Lung (tissue), 12 donors: ENCODE data around the gene CD300E. TPM values are rescaled to one million over a fixed set of nuclear protein-coding genes. Genes with fewer than 3 reads are reported as not detected.

Experiments used
- ATAC-seq: fragments of 200-7000 bp; cut with Tn5 transposase; one replicate; pipeline ENCODE4 v1.9.1; 2020; ENCODE audit warnings: moderate number of reproducible peaks; ENCODE audit not compliant: insufficient read depth, low FRiP score
- DNase-seq, 3 donors: peaks; one replicate each; pipeline ENCODE4 v3.0.0-alpha.2; 2013 to 2017
- H3K27ac ChIP-seq, 2 donors: one replicate each; pipeline ENCODE4 v1.5.1; 2013; ENCODE audit warnings: mild to moderate bottlenecking in 2 of 2, moderate library complexity in 2 of 2, control low read depth in 1 of 2, inconsistent platforms in 1 of 2, low read depth in 1 of 2, low read length in 1 of 2
- H3K27me3 ChIP-seq, 3 donors: one replicate each; pipeline ENCODE4 v1.5.1; 2013; ENCODE audit warnings: low read length in 2 of 3; ENCODE audit not compliant: control insufficient read depth in 3 of 3, insufficient read depth in 3 of 3
- H3K36me3 ChIP-seq, 4 donors: one replicate each; pipeline ENCODE4 v1.5.1; 2013; ENCODE audit warnings: low read length in 4 of 4, mild to moderate bottlenecking in 1 of 4, moderate library complexity in 1 of 4; ENCODE audit not compliant: control insufficient read depth in 4 of 4, insufficient read depth in 4 of 4
- H3K4me1 ChIP-seq, 5 donors: one replicate each; pipeline ENCODE4 v1.5.1; 2013; ENCODE audit warnings: low read length in 5 of 5, mild to moderate bottlenecking in 2 of 5, moderate library complexity in 1 of 5; ENCODE audit not compliant: control insufficient read depth in 5 of 5, insufficient read depth in 5 of 5
- H3K4me3 ChIP-seq: one replicate; pipeline ENCODE4 v1.5.1; 2013; ENCODE audit warnings: mild to moderate bottlenecking, control low read depth, moderate library complexity
- H3K9ac ChIP-seq, 2 donors: one replicate each; pipeline ENCODE4 v1.5.1; 2013; ENCODE audit warnings: low read length in 2 of 2, control low read depth in 1 of 2; ENCODE audit not compliant: insufficient read depth in 1 of 2
- H3K9me3 ChIP-seq, 4 donors: one replicate each; pipeline ENCODE4 v1.5.1; 2013; ENCODE audit warnings: low read length in 3 of 4, mild to moderate bottlenecking in 1 of 4, moderate library complexity in 1 of 4; ENCODE audit not compliant: control insufficient read depth in 4 of 4, insufficient read depth in 3 of 4
- WGBS, 2 donors: extraction: QIAGEN DNeasy Blood & Tissue Kit; methylation state at CpG; one replicate each; pipeline ENCODE4 v1.1.7; 2013; 5-methylcytosine and 5-hydroxymethylcytosine counted together
- polyA plus RNA-seq, 2 donors: library from polyadenylated mRNA; stranded (reverse); fragments of 200-250 nt; gene quantifications; one replicate each; pipeline ENCODE4 v1.2.1, GENCODE V29; 2013
- total RNA-seq, 2 donors: library from RNA; depleted of rRNA in 1 of 2; stranded (reverse); fragments of >200 nt in 1 of 2; gene quantifications; one replicate each; pipeline ENCODE4 v1.2.1, GENCODE V29; 2014 to 2021
- TF ChIP-seq, protein P1 (sequence below): IDR thresholded peaks from 2 replicates; pipeline ENCODE4 v1.5.1; 2012; ENCODE audit warnings: mild to moderate bottlenecking; ENCODE audit errors: control extremely low read depth, extremely low read depth
- donor health status: control.
- donor health status: control.
- donor health status: Bipolar disorder and iron deficiency.
- donor health status: healthy.
- donor health status: DM: yes; HTN: yes; CAD: no.

The CD300E gene
- total and polyA plus RNA-seq, 4 donors, result 3.4 to 81.6 (median 11.2) TPM

- H3K9me3 ChIP-seq, result no peaks in the 10 kb centered on the region
- peaks cover 0 to 28% (median 7%) of the 10 kb centered on the region in 3 donors for H3K27me3 ChIP-seq
- ATAC-seq, result no peak
Observed at GRCh38 chr17:74652020-74652419, 28.5 kb upstream of the CD300E start.

GRCh38 chr17:74649909-74650308, 26.4 kb upstream of the CD300E start:
- no peak for DNase-seq
- H3K27ac ChIP-seq, result no peak overlapping the region
- no peak overlapping the region for H3K9ac ChIP-seq
- 64 to 81% methylated on average over 6 of the region's 6 CpGs for WGBS, 2 donors
- H3K27me3 ChIP-seq, result peaks cover 0 to 28% (median 7%) of the 10 kb centered on the region in 3 donors
- ATAC-seq, result no peak
- no peak overlapping the region for H3K4me3 ChIP-seq
- H3K36me3 ChIP-seq, result no peaks in the 10 kb centered on the region
- TF ChIP-seq, protein P1, sequence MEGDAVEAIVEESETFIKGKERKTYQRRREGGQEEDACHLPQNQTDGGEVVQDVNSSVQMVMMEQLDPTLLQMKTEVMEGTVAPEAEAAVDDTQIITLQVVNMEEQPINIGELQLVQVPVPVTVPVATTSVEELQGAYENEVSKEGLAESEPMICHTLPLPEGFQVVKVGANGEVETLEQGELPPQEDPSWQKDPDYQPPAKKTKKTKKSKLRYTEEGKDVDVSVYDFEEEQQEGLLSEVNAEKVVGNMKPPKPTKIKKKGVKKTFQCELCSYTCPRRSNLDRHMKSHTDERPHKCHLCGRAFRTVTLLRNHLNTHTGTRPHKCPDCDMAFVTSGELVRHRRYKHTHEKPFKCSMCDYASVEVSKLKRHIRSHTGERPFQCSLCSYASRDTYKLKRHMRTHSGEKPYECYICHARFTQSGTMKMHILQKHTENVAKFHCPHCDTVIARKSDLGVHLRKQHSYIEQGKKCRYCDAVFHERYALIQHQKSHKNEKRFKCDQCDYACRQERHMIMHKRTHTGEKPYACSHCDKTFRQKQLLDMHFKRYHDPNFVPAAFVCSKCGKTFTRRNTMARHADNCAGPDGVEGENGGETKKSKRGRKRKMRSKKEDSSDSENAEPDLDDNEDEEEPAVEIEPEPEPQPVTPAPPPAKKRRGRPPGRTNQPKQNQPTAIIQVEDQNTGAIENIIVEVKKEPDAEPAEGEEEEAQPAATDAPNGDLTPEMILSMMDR, result no peak
- no peaks in the 10 kb centered on the region for H3K4me1 ChIP-seq
- H3K9me3 ChIP-seq, result no peaks in the 10 kb centered on the region

More at GRCh38 chr17:74652020-74652419, 28.5 kb upstream of the CD300E start:
- Histone ChIP-seq H3K27ac (no peak overlapping the region), H3K4me3 (no peak overlapping the region), H3K4me1 (no peaks in the 10 kb centered on the region), H3K36me3 (no peaks in the 10 kb centered on the region), H3K9ac (no peak overlapping the region)
- TF ChIP-seq, protein P1, result no peak
- no peak for DNase-seq
- 86% methylated on average over 3 of the region's 3 CpGs for WGBS, 2 donors

DNA sequence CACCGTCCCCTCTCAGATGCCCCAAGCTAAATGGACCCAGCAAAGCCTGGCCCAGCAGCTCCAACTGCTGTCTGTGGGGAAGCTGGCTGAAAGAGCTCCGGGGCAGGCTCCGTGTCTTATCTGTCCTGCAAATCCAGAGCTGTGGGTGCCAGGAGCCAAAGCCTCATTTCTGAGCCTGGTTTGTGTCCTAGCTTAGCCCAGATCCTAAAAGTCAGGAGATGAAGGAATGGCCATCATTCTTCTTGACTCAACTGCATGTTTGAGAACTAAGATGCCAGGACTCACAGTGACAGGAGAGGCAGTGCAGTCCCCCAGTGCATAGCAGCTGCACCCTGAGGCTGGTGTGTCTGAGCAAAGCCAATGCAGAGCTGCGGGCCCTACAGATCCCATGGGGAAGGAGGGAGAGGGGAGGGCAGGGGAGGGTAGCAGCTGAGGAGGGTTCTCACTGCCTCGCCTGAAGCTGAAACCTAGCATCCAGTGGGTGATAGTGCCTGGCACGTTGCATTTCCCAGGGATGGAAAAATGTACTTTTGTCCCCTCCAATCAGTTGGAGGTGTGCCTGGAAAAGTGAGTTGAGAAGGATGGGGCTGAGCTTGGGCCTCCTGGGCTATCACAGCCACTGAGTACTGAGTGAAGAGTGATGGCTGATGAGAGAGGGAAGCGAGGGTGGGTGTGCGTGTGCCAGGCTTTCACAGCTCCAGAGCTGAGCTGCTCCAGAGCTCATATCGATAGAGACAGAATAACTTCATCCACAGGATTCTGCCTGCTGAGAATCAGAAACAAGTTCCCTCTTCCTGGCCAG, 24.5 kb upstream of the CD300E start:
- TF ChIP-seq, protein P1, result no peak
- WGBS, 2 donors, result 73 to 81% methylated on average over 9 of the region's 9 CpGs
- Histone ChIP-seq H3K27ac (no peak overlapping the region), H3K4me3 (no peak overlapping the region), H3K4me1 (no peaks in the 10 kb centered on the region), H3K27me3 (peaks cover 0 to 19% (median 7%) of the 10 kb centered on the region in 3 donors), H3K9me3 (no peaks in the 10 kb centered on the region), H3K36me3 (no peaks in the 10 kb centered on the region), H3K9ac (no peak overlapping the region)
- no peak for DNase-seq
- no peak for ATAC-seq
